IMR-90 (cell line): ENCODE measurements around the gene ADAM12. TPM values are rescaled to one million over a fixed set of nuclear protein-coding genes. Genes with fewer than 3 reads are reported as not detected.

Source experiments
- ATAC-seq: fragments of 200-7000 bp; cut with Tn5 transposase; 2 replicates; pipeline ENCODE4 v1.9.1; 2020; ENCODE audit warnings: low read depth, mild to moderate bottlenecking, moderate library complexity
- BruUV-seq: library from RNA; stranded (reverse); fragments of 400-500 nt; replicated peaks from 2 replicates; lab custom pipeline; 2021; lab: Mats Ljungman, UMichigan
- CTCF ChIA-PET: fragments of 300-600 bp; formaldehyde crosslinking; extraction: SDS; loops from one replicate; lab custom pipeline; 2021; ENCODE audit warnings: antibody characterized with exemption; lab: Yijun Ruan, JAX
- POLR2A ChIA-PET: fragments of 300-600 bp; sonication (Branson Sonifier 250); formaldehyde crosslinking; loops from one replicate; lab custom pipeline; 2022; ENCODE audit warnings: antibody characterized with exemption; ENCODE audit not compliant: unreplicated experiment; lab: Charles Lee
- DNase-seq: peaks from one replicate; pipeline ENCODE4 v3.0.0; 2013
- H2AFZ ChIP-seq: replicated peaks from 2 replicates; pipeline ENCODE3; 2013; ENCODE audit warnings: low read length, mild to moderate bottlenecking; ENCODE audit not compliant: poor library complexity
- H2AK5ac ChIP-seq: 2 replicates; pipeline ENCODE4 v1.6.1; 2013; ENCODE audit warnings: low read depth, low read length, inconsistent platforms
- H2AK9ac ChIP-seq: replicated peaks from 2 replicates; pipeline ENCODE3; 2013; ENCODE audit warnings: mild to moderate bottlenecking, low read depth, low read length, moderate library complexity; ENCODE audit not compliant: poor library complexity
- H2BK120ac ChIP-seq: 2 replicates; pipeline ENCODE4 v1.6.1; 2013; ENCODE audit warnings: low read depth, low read length, inconsistent platforms
- H2BK15ac ChIP-seq: 3 replicates; pipeline ENCODE4 v1.6.1; 2013; ENCODE audit warnings: low read depth, low read length, inconsistent platforms
- H2BK20ac ChIP-seq: 2 replicates; pipeline ENCODE4 v1.6.1; 2013; ENCODE audit warnings: low read depth, mild to moderate bottlenecking, inconsistent platforms, low read length, moderate library complexity
- H2BK5ac ChIP-seq: 2 replicates; pipeline ENCODE4 v1.6.1; 2013; ENCODE audit warnings: mild to moderate bottlenecking, low read depth, low read length, inconsistent platforms; ENCODE audit not compliant: poor library complexity, severe bottlenecking
- H3K14ac ChIP-seq: replicated peaks from 2 replicates; pipeline ENCODE4 v1.6.1; 2013; ENCODE audit warnings: low read depth, low read length, inconsistent platforms
- H3K18ac ChIP-seq: 2 replicates; pipeline ENCODE4 v1.6.1; 2013; ENCODE audit warnings: low read depth, low read length, control low read depth
- H3K23ac ChIP-seq: 2 replicates; pipeline ENCODE4 v1.6.1; 2013; ENCODE audit warnings: low read depth, low read length, inconsistent platforms
- H3K27ac ChIP-seq: 2 replicates; pipeline ENCODE4 v1.5.1; 2013; ENCODE audit warnings: mild to moderate bottlenecking, control low read depth, low read length; ENCODE audit not compliant: insufficient read depth
- H3K27me3 ChIP-seq: 2 replicates; pipeline ENCODE4 v1.6.1; 2013; ENCODE audit warnings: low read length; ENCODE audit not compliant: control insufficient read depth, insufficient read depth
- H3K36me3 ChIP-seq: 2 replicates; pipeline ENCODE4 v1.6.1; 2013; ENCODE audit warnings: low read length, mixed read lengths; ENCODE audit not compliant: control insufficient read depth, insufficient read depth
- H3K4ac ChIP-seq: 2 replicates; pipeline ENCODE4 v1.6.1; 2013; ENCODE audit warnings: low read depth, low read length, inconsistent platforms
- H3K4me1 ChIP-seq: 2 replicates; pipeline ENCODE4 v1.6.1; 2013; ENCODE audit warnings: low read length, mixed read lengths; ENCODE audit not compliant: control insufficient read depth, insufficient read depth
- H3K4me2 ChIP-seq: 2 replicates; pipeline ENCODE4 v1.6.1; 2013; ENCODE audit warnings: low read depth, mild to moderate bottlenecking, control low read depth, low read length, moderate library complexity
- H3K4me3 ChIP-seq: 2 replicates; pipeline ENCODE4 v1.5.1; 2013; ENCODE audit warnings: low read depth, mild to moderate bottlenecking, control low read depth, low read length, moderate library complexity; ENCODE audit not compliant: insufficient read depth
- H3K56ac ChIP-seq: 2 replicates; pipeline ENCODE4 v1.6.1; 2013; ENCODE audit warnings: low read length, inconsistent platforms; ENCODE audit not compliant: insufficient read depth; ENCODE audit errors: extremely low read depth
- H3K79me1 ChIP-seq, 2 experiments: 2 replicates each; pipeline ENCODE4 v1.6.1; 2013; ENCODE audit warnings: low read length in 2 of 2, inconsistent platforms in 1 of 2, low read depth in 1 of 2
- H3K9ac ChIP-seq: 2 replicates; pipeline ENCODE4 v1.6.1; 2013; ENCODE audit warnings: low read depth, low read length, control low read depth
- H3K9me1 ChIP-seq: 2 replicates; pipeline ENCODE4 v1.6.1; 2013; ENCODE audit warnings: low read length, inconsistent platforms; ENCODE audit not compliant: insufficient read depth
- H3K9me3 ChIP-seq: 2 replicates; pipeline ENCODE4 v1.6.1; 2013; ENCODE audit warnings: low read length; ENCODE audit not compliant: control insufficient read depth, insufficient read depth
- H4K20me1 ChIP-seq: 2 replicates; pipeline ENCODE4 v1.6.1; 2013; ENCODE audit warnings: low read length, inconsistent platforms; ENCODE audit not compliant: insufficient read depth
- H4K5ac ChIP-seq: 2 replicates; pipeline ENCODE4 v1.6.1; 2013; ENCODE audit warnings: mild to moderate bottlenecking, low read depth, low read length, control low read depth
- H4K8ac ChIP-seq, 2 experiments: 2 replicates each; pipeline ENCODE4 v1.6.1; 2013; ENCODE audit warnings: low read depth in 2 of 2, low read length in 2 of 2, control low read depth in 1 of 2, inconsistent platforms in 1 of 2
- H4K91ac ChIP-seq: 2 replicates; pipeline ENCODE4 v1.6.1; 2013; ENCODE audit warnings: low read depth, low read length, inconsistent platforms; ENCODE audit not compliant: insufficient read depth
- CEBPB ChIP-seq: IDR thresholded peaks from 2 replicates; pipeline ENCODE4 v1.6.1; 2012; ENCODE audit warnings: low read depth, low read length, improper control_type of control experiment
- SMC3 ChIP-seq: fragments of 150-350 bp; IDR thresholded peaks from 2 replicates; pipeline ENCODE4 v1.6.1; 2016; ENCODE audit warnings: low read depth, mild to moderate bottlenecking, antibody characterized with exemption, low read length, moderate library complexity
- WGBS, 2 experiments: methylation state at CpG; one replicate each; pipeline versions ENCODE4 v1.1.5 to v1.1.7; 2013; ENCODE audit warnings: missing lambda C conversion rate in 2 of 2; ENCODE audit not compliant: insufficient read length in 1 of 2; ENCODE audit errors: extremely low coverage in 2 of 2; 5-methylcytosine and 5-hydroxymethylcytosine counted together
- dilution Hi-C: fragments of 300-500 bp; cut with HindIII; formaldehyde crosslinking; loops from one replicate; pipeline ENCODE4 v1.14.3; 2018; ENCODE audit warnings: low sequenced_read_pairs; ENCODE audit not compliant: unreplicated experiment
- in situ Hi-C: fragments of 300-500 bp; cut with MboI; formaldehyde crosslinking; loops from 3 replicates; pipeline ENCODE4 v1.14.3; 2019; ENCODE audit warnings: low sequenced_read_pairs, inconsistent platforms, mixed read lengths
- intact Hi-C: fragments of 100-400 bp; cut with micrococcal nuclease; formaldehyde crosslinking; loops from 2 replicates; pipeline ENCODE4 v1.10.0; 2022
- polyA plus RNA-seq, 3 experiments: library from polyadenylated mRNA; depleted of rRNA; stranded (reverse); fragments of >200 nt; gene quantifications; 2 replicates each; pipeline ENCODE4 v1.2.3, GENCODE V29; 2012; ENCODE audit warnings: low replicate concordance in 1 of 3
- total RNA-seq: library from RNA; depleted of rRNA; stranded (reverse); fragments of >200 nt; gene quantifications from 2 replicates; pipeline ENCODE4 v1.2.3, GENCODE V29; 2012

Gene ADAM12
- total and polyA plus RNA-seq, 2 of the 4 experiments (the other 2 are of a cell fraction), result 9.6 to 10.2 TPM

GRCh38 chr10:126216632-126216961 is 171.7 kb downstream of the ADAM12 start:
- POLR2A ChIA-PET, result no interaction called here
- Histone ChIP-seq H3K9ac (no peak overlapping the region), H4K91ac (no peak overlapping the region), H2BK120ac (no peak overlapping the region), H3K79me1 (no peaks in the 10 kb centered on the region), H3K14ac (no peak overlapping the region), H2BK20ac (no peak overlapping the region), H3K27ac (no peak overlapping the region), H2AK5ac (no peak overlapping the region), H3K9me3 (peaks cover under 1% of the 10 kb centered on the region; the same call in 1 of the 2 replicates), H3K4me3 (no peak overlapping the region), H3K27me3 (no peaks in the 10 kb centered on the region), H3K56ac (no peak overlapping the region), H3K4me2 (no peak overlapping the region), H2AFZ (no peak overlapping the region), H2BK5ac (no peak overlapping the region), H2BK15ac (no peak overlapping the region), H4K20me1 (no peaks in the 10 kb centered on the region), H3K18ac (no peak overlapping the region), H4K5ac (no peak overlapping the region), H3K9me1 (no peaks in the 10 kb centered on the region), H3K23ac (no peak overlapping the region), H3K36me3 (no peaks in the 10 kb centered on the region), H3K4me1 (no peaks in the 10 kb centered on the region; the same call in 1 of the 2 replicates), H4K8ac (no peak overlapping the region), H3K4ac (no peak overlapping the region), H2AK9ac (no peak overlapping the region)
- dilution Hi-C loops, result no loop called here
- DNase-seq (no peak), ATAC-seq (no peak)
- no TSS peak for BruUV-seq
- TF ChIP-seq CEBPB (no peak), SMC3 (no peak)
- intact Hi-C loops, result no loop called here
- CTCF ChIA-PET, result no interaction called here
- WGBS, 2 experiments, result 0% methylated on average over 1 of the region's 4 CpGs; no CpG with 5 or more reads in 1 of the 2 experiments
- in situ Hi-C loops, result no loop called here
